ENCODE measurements around the gene SIPA1L2. TPM values are rescaled to one million over a fixed set of nuclear protein-coding genes. Genes with fewer than 3 reads are reported as not detected.

The SIPA1L2 gene
- total RNA-seq, 1 experiment from 2014 or later: 12.5 TPM

- Histone ChIP-seq H2AFZ (ENCODE audit: low read depth, low read length, poor library complexity, severe bottlenecking) (no peak overlapping the region), H3K4me2 (ENCODE audit: low read length) (no peak overlapping the region), H3K4me1 (ENCODE audit: control insufficient read depth in 1 of 2, insufficient read depth in 2 of 2, low read length in 2 of 2) (peaks cover under 1 to 4% of the 10 kb centered on the region in 2 experiments; a peak in 2 of 4 replicates), H3K27me3 (ENCODE audit: insufficient read depth, low read length) (no peaks in the 10 kb centered on the region), H4K20me1 (ENCODE audit: insufficient read depth) (no peaks in the 10 kb centered on the region), H3K9ac (ENCODE audit: low read length) (no peak overlapping the region), H3K36me3 (ENCODE audit: control insufficient read depth in 1 of 2, insufficient read depth in 2 of 2, low read length in 2 of 2) (no peaks in the 10 kb centered on the region), H3K9me2 (ENCODE audit: insufficient read depth) (no peaks in the 10 kb centered on the region), H3K27ac (ENCODE audit: low read depth, low read length) (no peak overlapping the region), H3K79me2 (ENCODE audit: insufficient read depth, low read length) (no peaks in the 10 kb centered on the region), H3K4me3 (replicated peaks in 1 of 2; ENCODE audit: low read depth in 1 of 2, low read length in 2 of 2) (no peak overlapping the region), H3K9me3 (ENCODE audit: control insufficient read depth in 1 of 2, insufficient read depth in 1 of 2, low read depth in 1 of 2, low read length in 2 of 2) (no peaks in the 10 kb centered on the region)
- POLR2A ChIA-PET: no interaction called here
- no peak for TF ChIP-seq RAD21 (IDR thresholded peaks at IDR 0.05; ENCODE audit: low read depth)
- TF ChIP-seq ZBTB33 (IDR thresholded peaks at IDR 0.05; ENCODE audit: extremely low read depth, insufficient replicate concordance, low read length): no peak
- TF ChIP-seq CEBPB (IDR thresholded peaks at IDR 0.05; ENCODE audit: low read depth): peak; percentile 86
- CTCF ChIA-PET: interaction anchor here (0.7 to 1.7 kb wide), 4 partner anchors 13 to 428 kb away, joined by 3 to 4 read pairs (median 4); no protein-coding TSS in a partner anchor
- ATAC-seq (no peak), DNase-seq (ENCODE audit: low read depth, low spot score) (no peak)
- no TSS peak for BruUV-seq (replicated peaks)
- RAD21 ChIA-PET (ENCODE audit: low non-redundant PET in 1 of 2, low total read pairs in 2 of 2, uncharacterized antibody in 2 of 2, unreplicated experiment in 2 of 2): no interaction called here
- intact Hi-C loops (cut with micrococcal nuclease): no loop called here
Measured at GRCh38 chr1:232599178-232600041, 30.5 kb downstream of the SIPA1L2 start.

- POLR2A ChIA-PET: no interaction called here
Measured at GRCh38 chr1:232598837-232599177, 31.1 kb downstream of the SIPA1L2 start.

More at GRCh38 chr1:232598837-232599177, 31.1 kb downstream of the SIPA1L2 start:
- no peaks in the 10 kb centered on the region for H3K9me3 ChIP-seq (ENCODE audit: control insufficient read depth in 1 of 2, insufficient read depth in 1 of 2, low read depth in 1 of 2, low read length in 2 of 2)
- intact Hi-C loops (cut with micrococcal nuclease): no loop called here
- no peaks in the 10 kb centered on the region for H4K20me1 ChIP-seq (ENCODE audit: insufficient read depth)
- DNase-seq (ENCODE audit: low read depth, low spot score) (no peak), ATAC-seq (no peak)
- TF ChIP-seq CBX3 (IDR thresholded peaks at IDR 0.05; ENCODE audit: low read depth): no peak
- TF ChIP-seq SIN3A (IDR thresholded peaks at IDR 0.05; ENCODE audit: low read depth): no peak
- no peak for TF ChIP-seq TCF7L2 (IDR thresholded peaks at IDR 0.05; ENCODE audit: borderline replicate concordance, extremely low read depth, insufficient read depth, insufficient read length)
- no peak for TF ChIP-seq JUND (IDR thresholded peaks at IDR 0.05)
- TF ChIP-seq SRF (IDR thresholded peaks at IDR 0.05; ENCODE audit: low read depth): no peak
- no peak for TF ChIP-seq ZNF274 (IDR thresholded peaks at IDR 0.05; ENCODE audit: low read depth, low read length)
- no peak for TF ChIP-seq EZH2 (IDR thresholded peaks at IDR 0.05)
- TF ChIP-seq YY1 (IDR thresholded peaks at IDR 0.05; ENCODE audit: extremely low read depth, insufficient replicate concordance, low read depth, low read length): no peak
- no peak for TF ChIP-seq SP1 (IDR thresholded peaks at IDR 0.05; ENCODE audit: low read depth)
- H3K27me3 ChIP-seq (ENCODE audit: insufficient read depth, low read length): no peaks in the 10 kb centered on the region
- CTCF ChIA-PET: interaction anchor here (0.7 to 1.4 kb wide), 2 partner anchors 29 to 428 kb away, joined by 3 to 4 read pairs; no protein-coding TSS in a partner anchor
- no peak overlapping the region for H3K9ac ChIP-seq (ENCODE audit: low read length)
- no peaks in the 10 kb centered on the region for H3K36me3 ChIP-seq (ENCODE audit: control insufficient read depth in 1 of 2, insufficient read depth in 2 of 2, low read length in 2 of 2)
- peaks cover 4 to 7% of the 10 kb centered on the region in 2 experiments; a peak in 2 of 4 replicates for H3K4me1 ChIP-seq (ENCODE audit: control insufficient read depth in 1 of 2, insufficient read depth in 2 of 2, low read length in 2 of 2)
- TSS peak; percentile 84 for BruUV-seq (replicated peaks)
- H3K4me2 ChIP-seq (ENCODE audit: low read length): no peak overlapping the region
- H2AFZ ChIP-seq (ENCODE audit: low read depth, low read length, poor library complexity, severe bottlenecking): no peak overlapping the region
- no peaks in the 10 kb centered on the region for H3K79me2 ChIP-seq (ENCODE audit: insufficient read depth, low read length)
- no peak overlapping the region for H3K27ac ChIP-seq (ENCODE audit: low read depth, low read length)
- RAD21 ChIA-PET (ENCODE audit: low non-redundant PET in 1 of 2, low total read pairs in 2 of 2, uncharacterized antibody in 2 of 2, unreplicated experiment in 2 of 2): interaction anchor here in 1 of 2 experiments (0.7 kb wide), 1 partner anchor 729 kb away, joined by 4 read pairs; no protein-coding TSS in a partner anchor
- no peaks in the 10 kb centered on the region for H3K9me2 ChIP-seq (ENCODE audit: insufficient read depth)
- H3K4me3 ChIP-seq (replicated peaks in 1 of 2; ENCODE audit: low read depth in 1 of 2, low read length in 2 of 2): no peak overlapping the region

Data from HCT116 (cell line).